HuH-7.5 (cell line): ENCODE data around the gene FRK.
"Not testable (repeated sequence)": the region's sequence is repeated elsewhere in the genome, so short reads cannot be mapped to it uniquely, and the experiment has no call there.

ENCODE experiments used
- DNase-seq: peaks from one replicate; pipeline ENCODE4 v3.0.0; 2011; ENCODE audit warnings: low spot score

Gene FRK

GRCh38 chr6:116074732-116075390 lies 14.2 kb upstream of the FRK start:
- DNase-seq = no peak

GRCh38 chr6:116073765-116074440 lies 13.2 kb upstream of the FRK start:
- DNase-seq = no peak

GRCh38 chr6:116072368-116072767 lies 11.7 kb upstream of the FRK start:
- no peak for DNase-seq

GRCh38 chr6:116070616-116071389 lies 10.1 kb upstream of the FRK start:
- no peak for DNase-seq

- no peak for DNase-seq
Measured at GRCh38 chr6:116070101-116070500, 9.4 kb upstream of the FRK start.

- DNase-seq = no peak
Measured at GRCh38 chr6:116066789-116067188, 6.1 kb upstream of the FRK start.

- no peak for DNase-seq
Measured at GRCh38 chr6:116064666-116065065, 4.0 kb upstream of the FRK start.

- DNase-seq = no peak
Measured at GRCh38 chr6:116062496-116062895, 1.8 kb upstream of the FRK start.

GRCh38 chr6:116059713-116060571 lies 749 bp downstream of the FRK start:
- no peak for DNase-seq

GRCh38 chr6:116057766-116058165 lies 2.9 kb downstream of the FRK start:
- no peak for DNase-seq

- no peak for DNase-seq
Measured at GRCh38 chr6:116055513-116055912, 5.2 kb downstream of the FRK start.

- DNase-seq = no peak
Measured at GRCh38 chr6:116051244-116051643, 9.4 kb downstream of the FRK start.

GRCh38 chr6:116050737-116051136 lies 10.0 kb downstream of the FRK start:
- DNase-seq = no peak

GRCh38 chr6:116049321-116049720 lies 11.4 kb downstream of the FRK start:
- no peak for DNase-seq

- no peak for DNase-seq
Measured at GRCh38 chr6:116047173-116047933, 13.3 kb downstream of the FRK start.

- DNase-seq = no peak
Measured at GRCh38 chr6:116046737-116047136, 14.0 kb downstream of the FRK start.

- not testable (repeated sequence) for DNase-seq
Measured at GRCh38 chr6:116046272-116046671, 14.4 kb downstream of the FRK start.

- DNase-seq = no peak
Measured at GRCh38 chr6:116041934-116042333, 18.8 kb downstream of the FRK start.

- no peak for DNase-seq
Measured at GRCh38 chr6:116040993-116041392, 19.7 kb downstream of the FRK start.

- DNase-seq = no peak
Measured at GRCh38 chr6:116036885-116037284, 23.8 kb downstream of the FRK start.

- DNase-seq = no peak
Measured at GRCh38 chr6:116036075-116036773, 24.5 kb downstream of the FRK start.
